ENCODE measurements around the gene HOXB4. TPM values are rescaled to one million over a fixed set of nuclear protein-coding genes. Genes with fewer than 3 reads are reported as not detected.
A peak's percentile ranks its signal among the peaks of the same experiment; 100 is the strongest.

The HOXB4 gene
- polyA plus RNA-seq, 5 donors, result 10.7 to 14.3 (median 12.6) TPM

- peak; percentile 26 to 33 for DNase-seq
These were observed 28.1 kb downstream of the HOXB4 start for GRCh38 chr17:48549914-48550501.

GRCh38 chr17:48549281-48549630, 28.9 kb downstream of the HOXB4 start:
- peak in 1 of 2 donors; percentile 18 for DNase-seq

- no peak for DNase-seq
These were observed 29.4 kb downstream of the HOXB4 start for GRCh38 chr17:48548523-48549280.

- peak; percentile 73 to 75 for DNase-seq
These were observed 30.2 kb downstream of the HOXB4 start for GRCh38 chr17:48547808-48548522.

GRCh38 chr17:48546924-48547807, 31.0 kb downstream of the HOXB4 start:
- peak; percentile 84 to 88 for DNase-seq

- DNase-seq, result peak in 1 of 2 donors; percentile 79
These were observed 31.8 kb downstream of the HOXB4 start for GRCh38 chr17:48546137-48546923.

GRCh38 chr17:48545539-48545938, 32.6 kb downstream of the HOXB4 start:
- no peak for DNase-seq

- DNase-seq, result no peak
These were observed 33.2 kb downstream of the HOXB4 start, which contains the start of gene HOXB2 for GRCh38 chr17:48545022-48545375. TSS of gene HOXB2 (minus strand) at chr17:48545109. CDS start at chr17:48544911, 198 bp downstream.

GRCh38 chr17:48544349-48545021, 33.7 kb downstream of the HOXB4 start:
- DNase-seq, result peak; percentile 88 to 89

GRCh38 chr17:48543854-48544348, 34.2 kb downstream of the HOXB4 start:
- DNase-seq, result no peak

- DNase-seq, result no peak
These were observed 34.9 kb downstream of the HOXB4 start for GRCh38 chr17:48543107-48543853.

GRCh38 chr17:48542698-48543106, 35.4 kb downstream of the HOXB4 start:
- DNase-seq, result no peak

- DNase-seq, result no peak
These were observed 36.0 kb downstream of the HOXB4 start for GRCh38 chr17:48542114-48542656.

GRCh38 chr17:48541577-48542113, 36.5 kb downstream of the HOXB4 start:
- DNase-seq, result peak; percentile 84 to 85

- DNase-seq, result peak in 1 of 2 donors; percentile 19
These were observed 37.0 kb downstream of the HOXB4 start for GRCh38 chr17:48541036-48541576.

- no peak for DNase-seq
These were observed 37.9 kb downstream of the HOXB4 start for GRCh38 chr17:48540213-48540612.

GRCh38 chr17:48539177-48539576, 39.0 kb downstream of the HOXB4 start:
- no peak for DNase-seq

GRCh38 chr17:48537316-48537715, 40.8 kb downstream of the HOXB4 start:
- DNase-seq, result no peak

Measured in right lung (tissue), 5 donors.